Fibroblast of the aortic adventitia (primary cell): Measurements from ENCODE around the gene WDR75. TPM values are rescaled to one million over a fixed set of nuclear protein-coding genes. Genes with fewer than 3 reads are reported as not detected.

Experiments used
- DNase-seq: peaks from one replicate; pipeline ENCODE4 v3.0.0-alpha.2; 2010; ENCODE audit warnings: low read depth
- H3K4me3 ChIP-seq: 2 replicates; pipeline ENCODE4 v1.5.1; 2011; ENCODE audit warnings: low read depth, mild to moderate bottlenecking, control low read depth, low read length, moderate library complexity
- CTCF ChIP-seq: IDR thresholded peaks from 2 replicates; pipeline ENCODE4 v1.5.1; 2011; ENCODE audit warnings: mild to moderate bottlenecking, low read length, control low read depth, inconsistent platforms; ENCODE audit not compliant: insufficient read depth
- total RNA-seq: library from RNA; depleted of rRNA; stranded (reverse); fragments of >200 nt; gene quantifications from 2 replicates; pipeline ENCODE4 v1.2.3, GENCODE V29; 2012; ENCODE audit warnings: low replicate concordance

The WDR75 gene
- total RNA-seq, 1 donor, result 55.7 TPM

- no peak for TF ChIP-seq CTCF
- H3K4me3 ChIP-seq, result no peak overlapping the region
- DNase-seq, result peak; percentile 49
Measured at GRCh38 chr2:189515264-189515663, 74.0 kb downstream of the WDR75 start.

GRCh38 chr2:189516546-189516945 lies 75.3 kb downstream of the WDR75 start:
- TF ChIP-seq CTCF, result no peak
- DNase-seq, result peak; percentile 32
- H3K4me3 ChIP-seq, result no peak overlapping the region

GRCh38 chr2:189517847-189518535 lies 76.7 kb downstream of the WDR75 start:
- peak; percentile 60 for DNase-seq
- TF ChIP-seq CTCF, result no peak
- no peak overlapping the region for H3K4me3 ChIP-seq

- H3K4me3 ChIP-seq, result no peak overlapping the region
- no peak for DNase-seq
- TF ChIP-seq CTCF, result no peak
Measured at GRCh38 chr2:189519631-189520387, 78.5 kb downstream of the WDR75 start.

GRCh38 chr2:189521699-189522434 lies 80.6 kb downstream of the WDR75 start:
- DNase-seq, result peak; percentile 15
- H3K4me3 ChIP-seq, result no peak overlapping the region
- TF ChIP-seq CTCF, result no peak

GRCh38 chr2:189522435-189523151 lies 81.3 kb downstream of the WDR75 start:
- TF ChIP-seq CTCF, result no peak
- H3K4me3 ChIP-seq, result no peak overlapping the region
- peak; percentile 58 for DNase-seq
